Measurements from ENCODE around the gene BSND.

BSND gene

DNA sequence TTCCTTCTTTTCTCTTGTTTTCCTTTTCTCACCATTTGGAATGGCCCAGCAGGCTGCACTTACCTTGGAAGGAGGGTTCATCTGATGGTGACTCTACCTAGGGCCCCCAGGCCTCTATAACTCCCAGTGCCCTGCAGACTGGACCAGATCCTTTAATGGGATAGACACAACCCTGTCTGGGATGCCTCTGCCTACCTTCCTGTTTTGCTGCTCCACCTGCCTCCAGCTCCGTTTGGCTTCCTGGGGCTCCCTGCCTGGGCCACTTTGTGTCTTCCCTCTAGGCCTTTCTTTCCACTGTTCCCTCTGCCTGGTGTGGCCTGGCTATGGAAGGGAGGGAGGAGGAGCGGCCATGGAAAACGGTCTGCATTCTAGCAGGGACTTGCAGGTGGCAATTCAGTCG lies 48.1 kb downstream of the BSND start:
- Histone ChIP-seq H3K4me3 (ENCODE audit: low read length) (no peak overlapping the region), H3K4me1 (ENCODE audit: control insufficient read depth, insufficient read depth, low read length) (no peaks in the 10 kb centered on the region), H3K9me3 (ENCODE audit: control insufficient read depth, low read length) (no peaks in the 10 kb centered on the region), H3K27me3 (ENCODE audit: control insufficient read depth, insufficient read depth, low read length) (no peaks in the 10 kb centered on the region), H3K36me3 (ENCODE audit: control insufficient read depth, insufficient read depth, low read length) (no peaks in the 10 kb centered on the region), H3K9ac (ENCODE audit: low read length) (no peak overlapping the region)

GRCh38 chr1:55047611-55048010 lies 48.9 kb downstream of the BSND start:
- no peak overlapping the region for H3K9ac ChIP-seq (ENCODE audit: low read length)
- H3K4me3 ChIP-seq (ENCODE audit: low read length): no peak overlapping the region
- no peaks in the 10 kb centered on the region for H3K4me1 ChIP-seq (ENCODE audit: control insufficient read depth, insufficient read depth, low read length)
- no peaks in the 10 kb centered on the region for H3K27me3 ChIP-seq (ENCODE audit: control insufficient read depth, insufficient read depth, low read length)
- H3K36me3 ChIP-seq (ENCODE audit: control insufficient read depth, insufficient read depth, low read length): no peaks in the 10 kb centered on the region
- no peaks in the 10 kb centered on the region for H3K9me3 ChIP-seq (ENCODE audit: control insufficient read depth, low read length)

GRCh38 chr1:55048453-55049270 lies 49.9 kb downstream of the BSND start:
- Histone ChIP-seq H3K27me3 (ENCODE audit: control insufficient read depth, insufficient read depth, low read length) (no peaks in the 10 kb centered on the region), H3K9ac (ENCODE audit: low read length) (no peak overlapping the region), H3K4me3 (ENCODE audit: low read length) (no peak overlapping the region), H3K36me3 (ENCODE audit: control insufficient read depth, insufficient read depth, low read length) (no peaks in the 10 kb centered on the region), H3K9me3 (ENCODE audit: control insufficient read depth, low read length) (no peaks in the 10 kb centered on the region), H3K4me1 (ENCODE audit: control insufficient read depth, insufficient read depth, low read length) (no peaks in the 10 kb centered on the region)

DNA sequence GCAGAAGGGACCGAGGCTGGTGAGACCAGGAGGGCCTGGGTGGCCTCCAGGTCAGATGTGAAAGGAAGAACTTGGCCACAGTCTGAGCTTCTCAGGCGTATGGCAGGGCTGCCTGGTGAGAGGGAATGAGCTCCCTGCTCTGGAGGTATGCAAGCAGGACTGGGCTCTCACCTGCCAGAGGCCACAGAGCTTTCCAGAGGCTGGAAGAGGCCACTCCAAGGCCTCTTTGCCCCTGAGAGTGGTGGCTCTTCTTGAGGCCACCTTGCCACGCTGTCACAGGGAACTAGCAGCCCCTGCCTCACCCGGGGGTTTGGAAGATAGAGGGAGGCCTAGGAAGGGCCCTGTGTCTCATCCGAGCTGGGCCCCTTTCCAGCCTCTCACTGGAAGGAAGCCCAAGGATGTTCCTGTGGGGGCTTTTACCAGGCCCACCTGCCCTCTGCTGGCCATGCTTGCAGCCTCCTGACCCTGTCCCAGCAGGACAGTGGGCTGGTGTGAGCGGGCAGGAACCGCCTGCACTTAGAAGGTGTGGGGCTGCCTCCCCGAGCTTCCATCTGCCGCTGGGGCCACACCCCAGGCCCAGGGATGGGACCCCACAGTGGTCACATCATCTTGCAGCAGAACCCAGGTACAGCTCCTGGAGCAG lies 50.7 kb downstream of the BSND start:
- H3K4me1 ChIP-seq (ENCODE audit: control insufficient read depth, insufficient read depth, low read length): no peaks in the 10 kb centered on the region
- H3K9me3 ChIP-seq (ENCODE audit: control insufficient read depth, low read length): no peaks in the 10 kb centered on the region
- no peak overlapping the region for H3K4me3 ChIP-seq (ENCODE audit: low read length)
- H3K27me3 ChIP-seq (ENCODE audit: control insufficient read depth, insufficient read depth, low read length): no peaks in the 10 kb centered on the region
- no peak overlapping the region for H3K9ac ChIP-seq (ENCODE audit: low read length)
- H3K36me3 ChIP-seq (ENCODE audit: control insufficient read depth, insufficient read depth, low read length): no peaks in the 10 kb centered on the region

DNA sequence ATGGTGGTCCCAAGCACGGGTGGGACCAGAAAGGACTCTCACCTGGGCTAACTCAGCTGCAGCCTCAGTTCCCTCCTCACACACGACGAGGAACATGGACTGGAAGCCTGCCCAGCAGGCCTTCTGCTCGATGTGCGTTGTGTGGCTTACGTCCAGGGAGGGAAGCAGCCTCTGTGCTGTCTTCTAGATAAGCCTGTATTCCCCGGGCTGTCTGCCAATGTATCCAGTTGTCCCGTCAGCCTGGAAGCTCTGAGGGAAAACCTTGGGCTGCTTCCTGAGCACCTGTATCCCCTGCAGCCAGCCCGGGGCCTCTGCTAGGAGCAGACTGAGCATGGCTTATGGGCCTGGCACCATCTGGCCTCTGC lies 51.2 kb downstream of the BSND start:
- Histone ChIP-seq H3K9me3 (ENCODE audit: control insufficient read depth, low read length) (no peaks in the 10 kb centered on the region), H3K27me3 (ENCODE audit: control insufficient read depth, insufficient read depth, low read length) (no peaks in the 10 kb centered on the region), H3K9ac (ENCODE audit: low read length) (no peak overlapping the region), H3K36me3 (ENCODE audit: control insufficient read depth, insufficient read depth, low read length) (no peaks in the 10 kb centered on the region), H3K4me3 (ENCODE audit: low read length) (no peak overlapping the region), H3K4me1 (ENCODE audit: control insufficient read depth, insufficient read depth, low read length) (no peaks in the 10 kb centered on the region)

DNA sequence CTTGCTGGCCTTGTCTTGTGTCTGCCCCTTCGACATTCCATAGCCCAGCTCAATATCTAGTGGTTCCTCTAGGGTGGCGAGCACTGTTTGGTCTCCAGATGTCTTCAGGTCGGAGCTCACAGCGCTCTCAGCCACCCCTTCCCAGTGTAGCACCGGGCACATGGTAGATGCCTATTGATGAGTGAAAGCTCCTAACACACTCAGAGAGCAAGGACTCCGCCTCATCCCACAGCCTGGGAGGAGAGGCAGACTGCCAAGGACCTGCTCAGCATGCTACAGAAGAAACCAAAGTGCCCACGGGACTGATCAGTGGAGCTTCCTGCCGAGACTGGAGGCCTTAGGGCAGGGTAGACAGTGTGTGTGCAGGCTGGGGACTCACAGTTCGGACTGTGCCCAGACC lies 51.5 kb downstream of the BSND start:
- Histone ChIP-seq H3K4me3 (ENCODE audit: low read length) (no peak overlapping the region), H3K9me3 (ENCODE audit: control insufficient read depth, low read length) (no peaks in the 10 kb centered on the region), H3K27me3 (ENCODE audit: control insufficient read depth, insufficient read depth, low read length) (no peaks in the 10 kb centered on the region), H3K36me3 (ENCODE audit: control insufficient read depth, insufficient read depth, low read length) (no peaks in the 10 kb centered on the region), H3K4me1 (ENCODE audit: control insufficient read depth, insufficient read depth, low read length) (no peaks in the 10 kb centered on the region), H3K9ac (ENCODE audit: low read length) (no peak overlapping the region)

- H3K9ac ChIP-seq (ENCODE audit: low read length): no peak overlapping the region
- no peak overlapping the region for H3K4me3 ChIP-seq (ENCODE audit: low read length)
- H3K27me3 ChIP-seq (ENCODE audit: control insufficient read depth, insufficient read depth, low read length): no peaks in the 10 kb centered on the region
- H3K9me3 ChIP-seq (ENCODE audit: control insufficient read depth, low read length): no peaks in the 10 kb centered on the region
- no peaks in the 10 kb centered on the region for H3K36me3 ChIP-seq (ENCODE audit: control insufficient read depth, insufficient read depth, low read length)
- no peaks in the 10 kb centered on the region for H3K4me1 ChIP-seq (ENCODE audit: control insufficient read depth, insufficient read depth, low read length)
These were observed 52.4 kb downstream of the BSND start for GRCh38 chr1:55051169-55051568.

DNA sequence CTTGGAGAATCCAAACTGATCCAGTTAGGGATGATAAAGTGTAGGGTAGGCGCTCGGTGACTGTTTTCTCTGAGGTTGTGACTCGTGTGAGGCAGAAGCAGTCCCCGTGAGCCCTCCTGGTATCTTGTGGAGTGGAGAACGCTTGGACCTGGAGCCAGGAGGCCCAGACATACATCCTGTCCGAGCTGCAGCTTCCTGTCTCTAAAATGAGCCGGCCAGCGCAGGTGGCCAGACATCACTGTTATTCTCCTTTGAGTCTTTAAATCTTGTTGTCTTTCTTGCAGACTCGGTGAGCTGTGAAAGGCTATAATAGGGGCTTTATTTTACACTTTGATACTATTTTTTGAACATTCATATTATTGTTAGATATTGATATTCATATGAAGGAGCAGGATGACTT lies 52.9 kb downstream of the BSND start:
- Histone ChIP-seq H3K36me3 (ENCODE audit: control insufficient read depth, insufficient read depth, low read length) (no peaks in the 10 kb centered on the region), H3K9ac (ENCODE audit: low read length) (no peak overlapping the region), H3K4me1 (ENCODE audit: control insufficient read depth, insufficient read depth, low read length) (no peaks in the 10 kb centered on the region), H3K4me3 (ENCODE audit: low read length) (no peak overlapping the region), H3K9me3 (ENCODE audit: control insufficient read depth, low read length) (no peaks in the 10 kb centered on the region), H3K27me3 (ENCODE audit: control insufficient read depth, insufficient read depth, low read length) (no peaks in the 10 kb centered on the region)

DNA sequence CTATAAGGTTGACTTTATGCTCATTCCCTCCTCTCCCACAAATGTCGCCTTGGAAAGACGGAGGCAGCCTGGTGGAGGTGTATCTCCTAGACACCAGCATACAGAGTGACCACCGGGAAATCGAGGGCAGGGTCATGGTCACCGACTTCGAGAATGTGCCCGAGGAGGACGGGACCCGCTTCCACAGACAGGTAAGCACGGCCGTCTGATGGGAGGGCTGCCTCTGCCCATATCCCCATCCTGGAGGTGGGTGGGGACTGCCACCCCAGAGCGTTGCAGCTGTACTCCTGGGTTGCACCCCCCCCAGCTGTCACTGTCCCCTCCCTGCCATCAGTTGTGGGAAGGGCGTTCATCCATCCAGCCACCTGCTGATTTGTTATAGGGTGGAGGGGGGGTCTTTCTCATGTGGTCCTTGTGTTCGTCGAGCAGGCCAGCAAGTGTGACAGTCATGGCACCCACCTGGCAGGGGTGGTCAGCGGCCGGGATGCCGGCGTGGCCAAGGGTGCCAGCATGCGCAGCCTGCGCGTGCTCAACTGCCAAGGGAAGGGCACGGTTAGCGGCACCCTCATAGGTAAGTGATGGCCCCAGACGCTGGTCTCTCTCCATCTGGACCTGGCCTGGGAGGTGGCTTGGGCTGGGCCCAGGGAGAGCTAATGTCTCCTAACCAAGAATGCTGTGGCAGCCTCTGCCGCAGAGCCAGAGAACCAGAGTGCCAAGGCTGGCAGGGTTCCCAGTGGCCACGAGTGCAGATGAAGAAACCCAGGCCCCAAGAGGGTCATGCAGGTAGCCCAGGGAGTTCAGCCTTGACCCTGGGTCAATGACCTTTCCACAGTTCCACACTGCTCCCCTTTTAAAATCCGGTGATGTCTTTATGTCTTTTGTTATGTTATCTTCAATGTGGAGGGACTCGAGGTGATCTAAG lies 53.7 kb downstream of the BSND start:
- Histone ChIP-seq H3K27me3 (ENCODE audit: control insufficient read depth, insufficient read depth, low read length) (no peaks in the 10 kb centered on the region), H3K4me1 (ENCODE audit: control insufficient read depth, insufficient read depth, low read length) (no peaks in the 10 kb centered on the region), H3K9ac (ENCODE audit: low read length) (no peak overlapping the region), H3K36me3 (ENCODE audit: control insufficient read depth, insufficient read depth, low read length) (no peaks in the 10 kb centered on the region), H3K4me3 (ENCODE audit: low read length) (no peak overlapping the region), H3K9me3 (ENCODE audit: control insufficient read depth, low read length) (no peaks in the 10 kb centered on the region)

DNA sequence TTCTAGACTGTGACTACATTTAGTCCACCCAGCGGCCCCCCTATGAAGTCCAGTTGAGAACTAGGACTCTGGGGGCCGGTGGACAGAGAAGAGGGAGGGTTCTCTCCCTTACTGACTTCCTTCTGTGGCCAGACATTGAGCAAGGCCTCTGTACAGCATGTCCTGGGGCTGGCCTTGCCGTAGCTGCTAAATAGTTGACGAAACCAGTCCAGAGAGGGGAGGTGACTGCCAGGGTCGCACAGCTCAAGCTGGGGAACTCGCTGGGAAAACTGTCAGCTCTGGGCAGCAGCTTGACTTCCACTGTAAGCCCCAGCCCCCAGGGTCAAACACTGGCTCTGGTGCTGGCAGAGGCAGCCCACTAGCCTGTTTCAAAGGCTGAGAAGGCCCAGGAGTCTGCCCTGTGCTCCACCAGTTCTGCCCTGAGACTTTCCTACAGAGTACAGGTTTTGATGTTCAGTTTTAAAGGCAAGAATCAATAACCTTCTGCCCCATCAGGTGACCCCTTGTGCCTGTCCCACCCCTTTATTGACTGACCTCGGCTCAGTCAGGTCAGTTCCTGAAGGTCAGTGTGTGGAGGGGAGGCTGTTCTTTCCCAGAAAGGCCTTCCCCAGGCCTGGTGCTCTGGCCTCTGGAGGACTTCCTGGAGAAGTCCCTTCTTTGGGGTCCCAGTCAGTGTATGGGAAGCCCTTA lies 54.7 kb downstream of the BSND start:
- Histone ChIP-seq H3K4me3 (ENCODE audit: low read length) (no peak overlapping the region), H3K27me3 (ENCODE audit: control insufficient read depth, insufficient read depth, low read length) (no peaks in the 10 kb centered on the region), H3K36me3 (ENCODE audit: control insufficient read depth, insufficient read depth, low read length) (no peaks in the 10 kb centered on the region), H3K4me1 (ENCODE audit: control insufficient read depth, insufficient read depth, low read length) (no peaks in the 10 kb centered on the region), H3K9me3 (ENCODE audit: control insufficient read depth, low read length) (no peaks in the 10 kb centered on the region), H3K9ac (ENCODE audit: low read length) (no peak overlapping the region)

DNA sequence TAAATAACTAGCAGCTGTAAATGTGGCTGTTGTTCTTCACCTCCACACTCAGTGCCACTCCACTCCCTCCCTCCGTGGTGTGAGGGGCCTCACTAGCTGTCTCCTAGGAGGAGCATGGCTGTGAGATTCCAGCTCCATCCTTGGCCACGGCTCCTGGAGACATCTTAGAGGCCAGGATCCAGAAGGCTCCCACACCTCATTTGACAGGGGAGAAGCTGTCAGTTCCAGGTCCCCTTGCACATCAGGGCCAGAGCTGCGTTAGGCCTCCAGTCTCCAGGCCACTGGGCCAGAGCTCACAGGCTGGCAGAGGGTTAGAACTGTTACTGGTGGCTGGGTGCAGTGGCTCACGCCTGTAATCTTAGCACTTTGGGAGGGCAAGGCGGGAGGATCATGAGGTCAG lies 55.7 kb downstream of the BSND start:
- H3K4me1 ChIP-seq (ENCODE audit: control insufficient read depth, insufficient read depth, low read length): no peaks in the 10 kb centered on the region
- H3K27me3 ChIP-seq (ENCODE audit: control insufficient read depth, insufficient read depth, low read length): no peaks in the 10 kb centered on the region
- no peaks in the 10 kb centered on the region for H3K36me3 ChIP-seq (ENCODE audit: control insufficient read depth, insufficient read depth, low read length)

More for the DNA sequence above, 55.7 kb downstream of the BSND start:
- Histone ChIP-seq H3K9me3 (ENCODE audit: control insufficient read depth, low read length) (no peaks in the 10 kb centered on the region), H3K4me3 (ENCODE audit: low read length) (no peak overlapping the region), H3K9ac (ENCODE audit: low read length) (no peak overlapping the region)

Data from mucosa of stomach (tissue), 1 donor.